Heart left ventricle (tissue), 13 donors: ENCODE measurements around the gene MRPL12.

Source experiments
- CTCF ChIP-seq, 12 donors: fragments of 200-600 bp; sonication (generic) in 4 of 12; IDR thresholded peaks; one replicate each; pipeline versions ENCODE4 v1.5.0 to v1.8.0; 2018 to 2022; ENCODE audit warnings: antibody characterized with exemption in 12 of 12, mild to moderate bottlenecking in 5 of 12
- POLR2A ChIP-seq, 2 donors: fragments of 450-650 bp; IDR thresholded peaks; one replicate each; pipeline ENCODE4 v1.6.1; 2017; ENCODE audit warnings: antibody characterized with exemption in 2 of 2, mild to moderate bottlenecking in 2 of 2, moderate library complexity in 2 of 2
- donor health status: ischemic (EF 13 %, LVEDD 7.1; RV severe dilation, severe dysfunction).
- donor health status: DM: no; HTN: yes; CAD: no.
- donor health status: DM: no; HTN: no; CAD: no.
- donor health status: ischemic (EF 25% LVEDD 6.9; RV normal size, moderate dysfunction).
- donor health status: ischemic (EF 25% LVEDD 5.7; RV mildly dilated, moderate dysfunction).
- donor health status: ischemic (EF 35%, LVEDD 5.7; RV mildly dilated, moderate dysfunction).
- donor health status: nonischemic (EF 11% LVEDD 7.7; RV severe dilation, severe dysfunction).
- donor health status: DM: yes; HTN: yes; CAD: no.
- donor health status: PGD.
- donor health status: ischemic (EF 29% LVEDD 5.4; RV normal size, mild dysfunction).
- donor health status: nonischemic (EF 23%, LVEDD 6.1; RV moderate dilation, normal function).

DNA sequence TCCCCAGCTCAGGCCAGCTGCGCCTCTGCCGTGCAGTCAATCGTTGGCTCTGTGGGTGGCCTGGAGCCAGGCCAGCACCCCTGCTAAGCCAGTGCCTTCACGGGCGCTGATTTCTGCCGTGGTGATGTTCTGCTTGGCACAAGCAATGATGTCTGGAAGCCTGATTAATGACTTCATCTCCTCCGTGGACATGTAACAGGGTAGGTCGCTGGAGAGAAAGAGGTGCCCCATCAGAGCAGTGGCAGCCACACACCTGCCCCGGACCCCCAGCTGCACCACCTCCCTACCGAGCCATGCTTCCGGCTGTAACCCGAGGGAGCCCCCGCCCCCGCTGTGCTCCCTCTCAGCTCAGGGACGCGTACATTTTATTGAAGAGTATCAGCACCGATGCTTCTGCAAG lies 21.5 kb upstream of the MRPL12 start:
- TF ChIP-seq POLR2A (IDR thresholded peaks at IDR 0.05) (no peak), CTCF (IDR thresholded peaks at IDR 0.05) (no peak)
